GM12865 (cell line): ENCODE measurements around the gene PLEK2.

Source experiments
- DNase-seq: peaks from one replicate; pipeline ENCODE4 v3.0.0; 2010; ENCODE audit warnings: low read depth
- H3K4me3 ChIP-seq: 2 replicates; pipeline ENCODE4 v1.5.1; 2011; ENCODE audit warnings: mild to moderate bottlenecking, low read depth, low read length, control low read depth
- CTCF ChIP-seq: IDR thresholded peaks from 2 replicates; pipeline ENCODE4 v1.5.1; 2011; ENCODE audit warnings: low read length, control low read depth, low read depth, inconsistent platforms; ENCODE audit not compliant: insufficient read depth; ENCODE audit errors: missing control alignments

PLEK2 gene

GRCh38 chr14:67449096-67449495, 37.1 kb upstream of the PLEK2 start:
- TF ChIP-seq CTCF = no peak
- no peak for DNase-seq
- no peak overlapping the region for H3K4me3 ChIP-seq

GRCh38 chr14:67447033-67447381, 35.0 kb upstream of the PLEK2 start:
- H3K4me3 ChIP-seq = no peak overlapping the region
- no peak for TF ChIP-seq CTCF
- no peak for DNase-seq

GRCh38 chr14:67446371-67447032, 34.5 kb upstream of the PLEK2 start:
- no peak for DNase-seq
- no peak for TF ChIP-seq CTCF
- H3K4me3 ChIP-seq = no peak overlapping the region

GRCh38 chr14:67444395-67444794, 32.4 kb upstream of the PLEK2 start:
- no peak overlapping the region for H3K4me3 ChIP-seq
- no peak for DNase-seq
- TF ChIP-seq CTCF = no peak

GRCh38 chr14:67442139-67442906, 30.4 kb upstream of the PLEK2 start:
- no peak for TF ChIP-seq CTCF
- DNase-seq = no peak
- no peak overlapping the region for H3K4me3 ChIP-seq

- H3K4me3 ChIP-seq = no peak overlapping the region
- DNase-seq = no peak
- TF ChIP-seq CTCF = no peak
Observed at GRCh38 chr14:67441672-67442071, 29.7 kb upstream of the PLEK2 start.
